Thymus (tissue), 11 donors: ENCODE measurements around the gene SSBP2. TPM values are rescaled to one million over a fixed set of nuclear protein-coding genes. Genes with fewer than 3 reads are reported as not detected.
"Not testable (repeated sequence)": the region's sequence is repeated elsewhere in the genome, so short reads cannot be mapped to it uniquely, and the experiment has no call there.

Experiments
- DNase-seq, 9 donors: peaks; one replicate each; pipeline ENCODE4 v3.0.0-alpha.2; 2013; ENCODE audit warnings: low spot score in 9 of 9, low read depth in 6 of 9, missing footprints in 1 of 9
- H3K27ac ChIP-seq, 2 donors: one replicate each; pipeline ENCODE4 v1.5.1; 2013; ENCODE audit warnings: control low read depth in 1 of 2, low read depth in 1 of 2, low read length in 1 of 2, mild to moderate bottlenecking in 1 of 2, moderate library complexity in 1 of 2
- H3K27me3 ChIP-seq, 2 donors: one replicate each; pipeline ENCODE4 v1.5.1; 2013; ENCODE audit warnings: low read length in 1 of 2; ENCODE audit not compliant: control insufficient read depth in 2 of 2, insufficient read depth in 1 of 2
- H3K36me3 ChIP-seq, 2 donors: one replicate each; pipeline ENCODE4 v1.5.1; 2013; ENCODE audit warnings: low read length in 1 of 2, mild to moderate bottlenecking in 1 of 2, moderate library complexity in 1 of 2; ENCODE audit not compliant: control insufficient read depth in 2 of 2, insufficient read depth in 2 of 2
- H3K4me1 ChIP-seq, 2 donors: one replicate each; pipeline ENCODE4 v1.5.1; 2013; ENCODE audit warnings: low read length in 2 of 2; ENCODE audit not compliant: control insufficient read depth in 2 of 2, insufficient read depth in 2 of 2
- H3K4me3 ChIP-seq, 2 donors: one replicate each; pipeline ENCODE4 v1.5.1; 2013; ENCODE audit warnings: low read length in 2 of 2, control low read depth in 1 of 2, mild to moderate bottlenecking in 1 of 2
- H3K9me3 ChIP-seq, 2 donors: one replicate each; pipeline ENCODE4 v1.5.1; 2013; ENCODE audit warnings: low read length in 1 of 2, mild to moderate bottlenecking in 1 of 2; ENCODE audit not compliant: control insufficient read depth in 2 of 2, insufficient read depth in 1 of 2
- WGBS: extraction: QIAGEN DNeasy Blood & Tissue Kit; methylation state at CpG from one replicate; pipeline ENCODE4 v1.1.7; 2013; 5-methylcytosine and 5-hydroxymethylcytosine counted together
- polyA plus RNA-seq: library from polyadenylated mRNA; stranded (reverse); fragments of 200-250 nt; gene quantifications from one replicate; pipeline ENCODE4 v1.2.3, GENCODE V29; 2013
- total RNA-seq: library from RNA; stranded (reverse); fragments of 120-200 nt; gene quantifications from one replicate; pipeline ENCODE4 v1.2.4, GENCODE V29; 2013
- donor health status: healthy.

Gene SSBP2
- total and polyA plus RNA-seq, 2 donors, result 61.1 to 125 TPM

DNA sequence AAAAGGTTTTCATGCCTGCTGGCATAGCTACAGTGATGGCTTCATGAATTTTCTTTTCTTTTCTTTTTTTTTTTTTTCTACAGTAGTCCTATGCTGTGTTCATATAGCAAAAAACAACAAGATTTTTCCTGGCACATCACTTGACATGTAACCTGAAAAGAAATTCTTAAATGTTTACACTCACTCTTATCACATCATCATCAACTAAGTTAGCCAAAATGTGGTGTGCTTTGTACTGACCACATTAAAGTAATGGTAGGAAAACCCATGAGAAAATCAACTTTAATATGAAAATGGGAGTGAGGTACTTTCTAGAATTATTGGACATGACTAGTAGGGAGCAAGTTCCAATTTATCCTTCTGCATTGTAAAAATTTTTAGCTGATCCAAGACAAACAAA is 146.7 kb downstream of the SSBP2 start:
- peaks cover 2 to 3% of the 10 kb centered on the region in 2 donors for H3K4me1 ChIP-seq
- no peak for DNase-seq

DNA sequence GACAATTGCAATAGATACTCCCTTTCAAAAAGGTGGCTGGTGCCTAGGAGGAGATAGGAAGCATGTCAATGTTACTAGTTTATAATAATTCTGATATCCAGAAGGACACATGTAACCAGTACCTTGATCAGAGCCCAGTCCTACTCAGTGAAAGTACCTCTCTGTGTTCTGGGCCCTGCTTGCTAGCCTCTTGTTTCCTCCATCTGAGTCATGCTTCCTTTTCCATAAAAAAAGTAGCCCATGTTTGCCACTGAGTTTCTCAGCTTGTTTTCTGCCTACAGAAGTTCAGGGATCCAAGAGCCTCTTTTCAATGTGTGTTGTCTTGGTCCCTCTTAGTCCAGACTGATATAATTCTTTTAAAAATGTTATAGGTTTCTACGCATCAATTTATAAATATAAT is 149.0 kb downstream of the SSBP2 start:
- Histone ChIP-seq H3K9me3 (no peaks in the 10 kb centered on the region), H3K27ac (no peak overlapping the region), H3K4me1 (peaks cover 2 to 3% of the 10 kb centered on the region in 2 donors), H3K36me3 (peaks cover 10 to 41% of the 10 kb centered on the region in 2 donors), H3K4me3 (no peak overlapping the region), H3K27me3 (no peaks in the 10 kb centered on the region)
- WGBS, result 98% methylated on average over 1 of the region's 1 CpG
- no peak for DNase-seq

More for the DNA sequence above, 146.7 kb downstream of the SSBP2 start:
- Histone ChIP-seq H3K36me3 (peaks cover 9 to 35% of the 10 kb centered on the region in 2 donors), H3K9me3 (no peaks in the 10 kb centered on the region), H3K27ac (no peak overlapping the region), H3K4me3 (no peak overlapping the region), H3K27me3 (no peaks in the 10 kb centered on the region)

- WGBS, result 97% methylated on average over 8 of the region's 10 CpGs
- not testable (repeated sequence) for H3K4me1 ChIP-seq, H3K9me3 ChIP-seq
Observed at GRCh38 chr5:81592085-81592484, 158.8 kb downstream of the SSBP2 start.

GRCh38 chr5:81590498-81591384 is 160.2 kb downstream of the SSBP2 start:
- Histone ChIP-seq H3K27ac (peak overlapping the region in 1 of 2 donors; percentile 55), H3K4me3 (no peak overlapping the region), H3K9me3 (peaks cover 0 to 8% of the 10 kb centered on the region in 2 donors), H3K36me3 (peaks cover 0 to 11% of the 10 kb centered on the region in 2 donors), H3K27me3 (no peaks in the 10 kb centered on the region), H3K4me1 (peaks cover 7 to 8% of the 10 kb centered on the region in 2 donors)
- DNase-seq, result peak in 1 of 9 donors; percentile 25
- WGBS, result 77% methylated on average over 6 of the region's 6 CpGs

More at GRCh38 chr5:81592085-81592484, 158.8 kb downstream of the SSBP2 start:
- peaks cover 0 to 11% of the 10 kb centered on the region in 2 donors for H3K36me3 ChIP-seq
- DNase-seq, H3K4me3 ChIP-seq, H3K27ac ChIP-seq, H3K27me3 ChIP-seq: not testable (repeated sequence)

GRCh38 chr5:81579262-81579924 is 171.5 kb downstream of the SSBP2 start:
- DNase-seq, result peak in 1 of 9 donors; percentile 42
- H3K9me3 ChIP-seq, result no peaks in the 10 kb centered on the region
- peaks cover 0 to 2% of the 10 kb centered on the region in 2 donors for H3K36me3 ChIP-seq
- H3K4me1 ChIP-seq, result no peaks in the 10 kb centered on the region
- H3K4me3 ChIP-seq, result no peak overlapping the region
- H3K27ac ChIP-seq, result no peak overlapping the region
- no peaks in the 10 kb centered on the region for H3K27me3 ChIP-seq
- 27% methylated on average over 1 of the region's 1 CpG for WGBS

- 96% methylated on average over 3 of the region's 3 CpGs for whole genome bisulfite sequencing
- Histone ChIP-seq H3K9me3 (no peaks in the 10 kb centered on the region), H3K4me3 (no peak overlapping the region), H3K27ac (no peak overlapping the region), H3K36me3 (peaks cover 3 to 12% of the 10 kb centered on the region in 2 donors), H3K27me3 (no peaks in the 10 kb centered on the region), H3K4me1 (no peaks in the 10 kb centered on the region)
- no peak for DNase-seq
Observed at GRCh38 chr5:81577091-81577490, 173.8 kb downstream of the SSBP2 start.

GRCh38 chr5:81575924-81576323 is 175.0 kb downstream of the SSBP2 start:
- no peaks in the 10 kb centered on the region for H3K27me3 ChIP-seq
- no peak for DNase-seq
- H3K4me3 ChIP-seq, result no peak overlapping the region
- WGBS, result 96% methylated on average over 1 of the region's 1 CpG
- no peaks in the 10 kb centered on the region for H3K9me3 ChIP-seq
- no peak overlapping the region for H3K27ac ChIP-seq
- H3K4me1 ChIP-seq, result no peaks in the 10 kb centered on the region
- peaks cover 3 to 12% of the 10 kb centered on the region in 2 donors for H3K36me3 ChIP-seq

- H3K9me3 ChIP-seq, result peaks cover 0 to 3% of the 10 kb centered on the region in 2 donors
- no peak overlapping the region for H3K4me3 ChIP-seq
- peaks cover 14 to 34% of the 10 kb centered on the region in 2 donors for H3K36me3 ChIP-seq
Observed at GRCh38 chr5:81572201-81572600, 178.7 kb downstream of the SSBP2 start.

GRCh38 chr5:81558188-81558587 is 192.7 kb downstream of the SSBP2 start:
- Histone ChIP-seq H3K4me1 (no peaks in the 10 kb centered on the region), H3K36me3 (peaks cover 0 to 3% of the 10 kb centered on the region in 2 donors), H3K9me3 (no peaks in the 10 kb centered on the region), H3K27me3 (no peaks in the 10 kb centered on the region), H3K4me3 (no peak overlapping the region), H3K27ac (no peak overlapping the region)
- no peak for DNase-seq
- WGBS, result 15% methylated on average over 1 of the region's 1 CpG

More at GRCh38 chr5:81572201-81572600, 178.7 kb downstream of the SSBP2 start:
- H3K27ac ChIP-seq, result no peak overlapping the region
- DNase-seq, result no peak
- H3K27me3 ChIP-seq, result no peaks in the 10 kb centered on the region
- H3K4me1 ChIP-seq, result no peaks in the 10 kb centered on the region
